ENCODE data around the gene HKDC1. TPM values are rescaled to one million over a fixed set of nuclear protein-coding genes. Genes with fewer than 3 reads are reported as not detected.

Gene HKDC1
- total RNA-seq, 1 experiment from 2014 or later = 1.7 TPM

DNA sequence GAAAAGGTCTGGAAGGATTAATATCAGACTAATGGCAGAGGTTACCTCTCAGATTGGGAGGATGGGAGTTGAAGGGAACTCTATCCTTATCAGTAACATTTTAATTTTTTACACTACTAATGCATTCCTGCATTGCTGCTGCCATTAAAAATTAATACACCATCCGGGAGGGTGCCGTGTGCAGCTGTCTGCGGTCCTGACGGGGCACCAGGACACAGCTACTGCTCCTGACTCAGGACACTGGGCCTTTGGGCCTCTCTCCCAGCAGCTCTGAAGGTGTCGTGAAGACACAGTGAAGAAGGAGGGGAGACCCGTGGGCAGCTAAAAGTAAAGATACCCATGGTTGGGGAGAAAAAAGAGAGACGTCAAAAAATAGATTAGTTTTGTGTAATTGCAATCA lies 34.7 kb downstream of the HKDC1 start:
- H4K20me1 ChIP-seq (ENCODE audit: insufficient read depth) = no peaks in the 10 kb centered on the region
- H3K79me2 ChIP-seq (ENCODE audit: insufficient read depth, low read length) = no peaks in the 10 kb centered on the region
- no peak overlapping the region for H3K27ac ChIP-seq (ENCODE audit: low read depth, low read length)
- H3K36me3 ChIP-seq (ENCODE audit: control insufficient read depth in 1 of 2, insufficient read depth in 2 of 2, low read length in 2 of 2) = no peaks in the 10 kb centered on the region
- no peaks in the 10 kb centered on the region for H3K27me3 ChIP-seq (ENCODE audit: insufficient read depth, low read length)
- DNase-seq (ENCODE audit: low read depth, low spot score) (no peak), ATAC-seq (no peak)
- H3K4me3 ChIP-seq (replicated peaks in 1 of 2; ENCODE audit: low read depth in 1 of 2, low read length in 2 of 2) = no peak overlapping the region
- ChIA-PET RAD21 (ENCODE audit: low non-redundant PET in 1 of 2, low total read pairs in 2 of 2, uncharacterized antibody in 2 of 2, unreplicated experiment in 2 of 2) (no interaction called here), POLR2A (no interaction called here), CTCF (no interaction called here)
- H3K4me2 ChIP-seq (ENCODE audit: low read length) = no peak overlapping the region
- no peaks in the 10 kb centered on the region for H3K9me3 ChIP-seq (ENCODE audit: control insufficient read depth in 1 of 2, insufficient read depth in 1 of 2, low read depth in 1 of 2, low read length in 2 of 2)
- BruUV-seq (replicated peaks) = no TSS peak
- TF ChIP-seq TCF7L2 (IDR thresholded peaks at IDR 0.05; ENCODE audit: borderline replicate concordance, extremely low read depth, insufficient read depth, insufficient read length) = no peak
- TF ChIP-seq EGR1 (IDR thresholded peaks at IDR 0.05; ENCODE audit: low read depth) = no peak
- no peak for TF ChIP-seq POLR2AphosphoS5 (IDR thresholded peaks at IDR 0.05; ENCODE audit: low read depth, low read length)
- TF ChIP-seq YY1 (IDR thresholded peaks at IDR 0.05; ENCODE audit: extremely low read depth, insufficient replicate concordance, low read depth, low read length) = no peak
- TF ChIP-seq, protein P1, sequence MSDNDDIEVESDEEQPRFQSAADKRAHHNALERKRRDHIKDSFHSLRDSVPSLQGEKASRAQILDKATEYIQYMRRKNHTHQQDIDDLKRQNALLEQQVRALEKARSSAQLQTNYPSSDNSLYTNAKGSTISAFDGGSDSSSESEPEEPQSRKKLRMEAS (IDR thresholded peaks at IDR 0.05) = no peak
- TF ChIP-seq ZNF274 (IDR thresholded peaks at IDR 0.05; ENCODE audit: low read depth, low read length) = no peak
- TF ChIP-seq, protein P2, sequence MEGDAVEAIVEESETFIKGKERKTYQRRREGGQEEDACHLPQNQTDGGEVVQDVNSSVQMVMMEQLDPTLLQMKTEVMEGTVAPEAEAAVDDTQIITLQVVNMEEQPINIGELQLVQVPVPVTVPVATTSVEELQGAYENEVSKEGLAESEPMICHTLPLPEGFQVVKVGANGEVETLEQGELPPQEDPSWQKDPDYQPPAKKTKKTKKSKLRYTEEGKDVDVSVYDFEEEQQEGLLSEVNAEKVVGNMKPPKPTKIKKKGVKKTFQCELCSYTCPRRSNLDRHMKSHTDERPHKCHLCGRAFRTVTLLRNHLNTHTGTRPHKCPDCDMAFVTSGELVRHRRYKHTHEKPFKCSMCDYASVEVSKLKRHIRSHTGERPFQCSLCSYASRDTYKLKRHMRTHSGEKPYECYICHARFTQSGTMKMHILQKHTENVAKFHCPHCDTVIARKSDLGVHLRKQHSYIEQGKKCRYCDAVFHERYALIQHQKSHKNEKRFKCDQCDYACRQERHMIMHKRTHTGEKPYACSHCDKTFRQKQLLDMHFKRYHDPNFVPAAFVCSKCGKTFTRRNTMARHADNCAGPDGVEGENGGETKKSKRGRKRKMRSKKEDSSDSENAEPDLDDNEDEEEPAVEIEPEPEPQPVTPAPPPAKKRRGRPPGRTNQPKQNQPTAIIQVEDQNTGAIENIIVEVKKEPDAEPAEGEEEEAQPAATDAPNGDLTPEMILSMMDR (IDR thresholded peaks at IDR 0.05 in 2 of 3, conservative IDR thresholded peaks at IDR 0.05 in 1 of 3; ENCODE audit: borderline replicate concordance in 1 of 3, insufficient read depth in 1 of 3, low read depth in 2 of 3, low read length in 2 of 3) = no peak
- TF ChIP-seq, protein P3, sequence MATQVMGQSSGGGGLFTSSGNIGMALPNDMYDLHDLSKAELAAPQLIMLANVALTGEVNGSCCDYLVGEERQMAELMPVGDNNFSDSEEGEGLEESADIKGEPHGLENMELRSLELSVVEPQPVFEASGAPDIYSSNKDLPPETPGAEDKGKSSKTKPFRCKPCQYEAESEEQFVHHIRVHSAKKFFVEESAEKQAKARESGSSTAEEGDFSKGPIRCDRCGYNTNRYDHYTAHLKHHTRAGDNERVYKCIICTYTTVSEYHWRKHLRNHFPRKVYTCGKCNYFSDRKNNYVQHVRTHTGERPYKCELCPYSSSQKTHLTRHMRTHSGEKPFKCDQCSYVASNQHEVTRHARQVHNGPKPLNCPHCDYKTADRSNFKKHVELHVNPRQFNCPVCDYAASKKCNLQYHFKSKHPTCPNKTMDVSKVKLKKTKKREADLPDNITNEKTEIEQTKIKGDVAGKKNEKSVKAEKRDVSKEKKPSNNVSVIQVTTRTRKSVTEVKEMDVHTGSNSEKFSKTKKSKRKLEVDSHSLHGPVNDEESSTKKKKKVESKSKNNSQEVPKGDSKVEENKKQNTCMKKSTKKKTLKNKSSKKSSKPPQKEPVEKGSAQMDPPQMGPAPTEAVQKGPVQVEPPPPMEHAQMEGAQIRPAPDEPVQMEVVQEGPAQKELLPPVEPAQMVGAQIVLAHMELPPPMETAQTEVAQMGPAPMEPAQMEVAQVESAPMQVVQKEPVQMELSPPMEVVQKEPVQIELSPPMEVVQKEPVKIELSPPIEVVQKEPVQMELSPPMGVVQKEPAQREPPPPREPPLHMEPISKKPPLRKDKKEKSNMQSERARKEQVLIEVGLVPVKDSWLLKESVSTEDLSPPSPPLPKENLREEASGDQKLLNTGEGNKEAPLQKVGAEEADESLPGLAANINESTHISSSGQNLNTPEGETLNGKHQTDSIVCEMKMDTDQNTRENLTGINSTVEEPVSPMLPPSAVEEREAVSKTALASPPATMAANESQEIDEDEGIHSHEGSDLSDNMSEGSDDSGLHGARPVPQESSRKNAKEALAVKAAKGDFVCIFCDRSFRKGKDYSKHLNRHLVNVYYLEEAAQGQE (IDR thresholded peaks at IDR 0.05; ENCODE audit: low read depth) = no peak
- no peak for TF ChIP-seq EZH2phosphoT487 (IDR thresholded peaks at IDR 0.05; ENCODE audit: borderline replicate concordance)
- TF ChIP-seq, protein P4, sequence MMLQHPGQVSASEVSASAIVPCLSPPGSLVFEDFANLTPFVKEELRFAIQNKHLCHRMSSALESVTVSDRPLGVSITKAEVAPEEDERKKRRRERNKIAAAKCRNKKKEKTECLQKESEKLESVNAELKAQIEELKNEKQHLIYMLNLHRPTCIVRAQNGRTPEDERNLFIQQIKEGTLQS (IDR thresholded peaks at IDR 0.05) = no peak
- H2AFZ ChIP-seq (ENCODE audit: low read depth, low read length, poor library complexity, severe bottlenecking) = no peak overlapping the region
- intact Hi-C loops (cut with micrococcal nuclease) = no loop called here
- H3K4me1 ChIP-seq (ENCODE audit: control insufficient read depth in 1 of 2, insufficient read depth in 2 of 2, low read length in 2 of 2) = no peaks in the 10 kb centered on the region; a peak in 1 of 4 replicates
- no peaks in the 10 kb centered on the region for H3K9me2 ChIP-seq (ENCODE audit: insufficient read depth)
- H3K9ac ChIP-seq (ENCODE audit: low read length) = no peak overlapping the region
